Breast epithelium (tissue), 3 donors: Measurements from ENCODE around the gene LSG1.

Experiments
- CTCF ChIP-seq, 3 donors: fragments of 450-650 bp; IDR thresholded peaks; one replicate each; pipeline ENCODE4 v1.5.1; 2016 to 2017; ENCODE audit warnings: antibody characterized with exemption in 3 of 3, mild to moderate bottlenecking in 3 of 3, moderate library complexity in 3 of 3
- POLR2A ChIP-seq: fragments of 450-650 bp; IDR thresholded peaks from one replicate; pipeline ENCODE4 v1.6.1; 2016; ENCODE audit warnings: antibody characterized with exemption, mild to moderate bottlenecking, moderate library complexity
- POLR2AphosphoS5 ChIP-seq, 3 donors: sonication (generic); formaldehyde crosslinking; IDR thresholded peaks; one replicate each; pipeline ENCODE4 v1.6.1; 2017; ENCODE audit warnings: antibody characterized with exemption in 3 of 3

- TF ChIP-seq CTCF (IDR thresholded peaks at IDR 0.05): no peak
- TF ChIP-seq POLR2A: no peak
- no peak for TF ChIP-seq POLR2AphosphoS5 (IDR thresholded peaks at IDR 0.05)
Measured at GRCh38 chr3:194661374-194661773, 10.6 kb downstream of the LSG1 start.
